ENCODE results near the gene SMIM28.

DNA sequence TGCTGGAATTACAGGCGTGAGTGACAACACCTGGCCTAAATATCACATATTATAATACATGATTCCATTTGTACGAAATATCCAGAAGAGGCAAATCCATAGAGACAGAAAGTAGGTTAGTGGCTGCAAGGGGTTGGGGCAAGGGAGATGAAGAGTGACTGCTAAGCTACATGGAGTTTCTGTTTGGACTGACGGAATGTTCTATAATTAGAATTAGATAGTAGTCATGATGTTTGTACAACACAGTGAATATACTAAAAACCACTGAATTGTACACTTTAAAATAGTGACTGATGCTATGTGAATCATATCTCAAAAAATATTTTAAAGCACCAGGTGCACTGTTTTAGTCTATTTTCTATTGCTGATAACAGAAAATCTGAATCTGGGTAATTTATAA lies 22.6 kb downstream of the SMIM28 start:
- TF ChIP-seq ZNF699 (CRISPR knock-in tag; IDR thresholded peaks at IDR 0.05; ENCODE audit: insufficient replicate concordance) (no peak), RAD21 (CRISPR knock-in tag; conservative IDR thresholded peaks at IDR 0.05 in 1 of 2, IDR thresholded peaks at IDR 0.05 in 1 of 2) (no peak), ZNF311 (CRISPR knock-in tag; IDR thresholded peaks at IDR 0.05) (no peak), POLR2A (conservative IDR thresholded peaks at IDR 0.05) (no peak), ETV6 (IDR thresholded peaks at IDR 0.05; ENCODE audit: borderline replicate concordance in 1 of 2, low read depth in 2 of 2, low read length in 1 of 2) (no peak), ETV6 (CRISPR knock-in tag; IDR thresholded peaks at IDR 0.05; ENCODE audit: borderline replicate concordance) (no peak), EP300 (IDR thresholded peaks at IDR 0.05; ENCODE audit: low read length) (no peak)
- TF ChIP-seq, protein P1, sequence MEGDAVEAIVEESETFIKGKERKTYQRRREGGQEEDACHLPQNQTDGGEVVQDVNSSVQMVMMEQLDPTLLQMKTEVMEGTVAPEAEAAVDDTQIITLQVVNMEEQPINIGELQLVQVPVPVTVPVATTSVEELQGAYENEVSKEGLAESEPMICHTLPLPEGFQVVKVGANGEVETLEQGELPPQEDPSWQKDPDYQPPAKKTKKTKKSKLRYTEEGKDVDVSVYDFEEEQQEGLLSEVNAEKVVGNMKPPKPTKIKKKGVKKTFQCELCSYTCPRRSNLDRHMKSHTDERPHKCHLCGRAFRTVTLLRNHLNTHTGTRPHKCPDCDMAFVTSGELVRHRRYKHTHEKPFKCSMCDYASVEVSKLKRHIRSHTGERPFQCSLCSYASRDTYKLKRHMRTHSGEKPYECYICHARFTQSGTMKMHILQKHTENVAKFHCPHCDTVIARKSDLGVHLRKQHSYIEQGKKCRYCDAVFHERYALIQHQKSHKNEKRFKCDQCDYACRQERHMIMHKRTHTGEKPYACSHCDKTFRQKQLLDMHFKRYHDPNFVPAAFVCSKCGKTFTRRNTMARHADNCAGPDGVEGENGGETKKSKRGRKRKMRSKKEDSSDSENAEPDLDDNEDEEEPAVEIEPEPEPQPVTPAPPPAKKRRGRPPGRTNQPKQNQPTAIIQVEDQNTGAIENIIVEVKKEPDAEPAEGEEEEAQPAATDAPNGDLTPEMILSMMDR (IDR thresholded peaks at IDR 0.05 in 2 of 3, conservative IDR thresholded peaks at IDR 0.05 in 1 of 3; ENCODE audit: insufficient read depth in 2 of 3, low read depth in 1 of 3, low read length in 3 of 3) = no peak
- TF ChIP-seq, protein P2, sequence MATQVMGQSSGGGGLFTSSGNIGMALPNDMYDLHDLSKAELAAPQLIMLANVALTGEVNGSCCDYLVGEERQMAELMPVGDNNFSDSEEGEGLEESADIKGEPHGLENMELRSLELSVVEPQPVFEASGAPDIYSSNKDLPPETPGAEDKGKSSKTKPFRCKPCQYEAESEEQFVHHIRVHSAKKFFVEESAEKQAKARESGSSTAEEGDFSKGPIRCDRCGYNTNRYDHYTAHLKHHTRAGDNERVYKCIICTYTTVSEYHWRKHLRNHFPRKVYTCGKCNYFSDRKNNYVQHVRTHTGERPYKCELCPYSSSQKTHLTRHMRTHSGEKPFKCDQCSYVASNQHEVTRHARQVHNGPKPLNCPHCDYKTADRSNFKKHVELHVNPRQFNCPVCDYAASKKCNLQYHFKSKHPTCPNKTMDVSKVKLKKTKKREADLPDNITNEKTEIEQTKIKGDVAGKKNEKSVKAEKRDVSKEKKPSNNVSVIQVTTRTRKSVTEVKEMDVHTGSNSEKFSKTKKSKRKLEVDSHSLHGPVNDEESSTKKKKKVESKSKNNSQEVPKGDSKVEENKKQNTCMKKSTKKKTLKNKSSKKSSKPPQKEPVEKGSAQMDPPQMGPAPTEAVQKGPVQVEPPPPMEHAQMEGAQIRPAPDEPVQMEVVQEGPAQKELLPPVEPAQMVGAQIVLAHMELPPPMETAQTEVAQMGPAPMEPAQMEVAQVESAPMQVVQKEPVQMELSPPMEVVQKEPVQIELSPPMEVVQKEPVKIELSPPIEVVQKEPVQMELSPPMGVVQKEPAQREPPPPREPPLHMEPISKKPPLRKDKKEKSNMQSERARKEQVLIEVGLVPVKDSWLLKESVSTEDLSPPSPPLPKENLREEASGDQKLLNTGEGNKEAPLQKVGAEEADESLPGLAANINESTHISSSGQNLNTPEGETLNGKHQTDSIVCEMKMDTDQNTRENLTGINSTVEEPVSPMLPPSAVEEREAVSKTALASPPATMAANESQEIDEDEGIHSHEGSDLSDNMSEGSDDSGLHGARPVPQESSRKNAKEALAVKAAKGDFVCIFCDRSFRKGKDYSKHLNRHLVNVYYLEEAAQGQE (IDR thresholded peaks at IDR 0.05; ENCODE audit: borderline replicate concordance) = no peak
- TF ChIP-seq, protein P2 (CRISPR knock-in tag; IDR thresholded peaks at IDR 0.05; ENCODE audit: low read depth) = no peak
- TF ChIP-seq, protein P3, sequence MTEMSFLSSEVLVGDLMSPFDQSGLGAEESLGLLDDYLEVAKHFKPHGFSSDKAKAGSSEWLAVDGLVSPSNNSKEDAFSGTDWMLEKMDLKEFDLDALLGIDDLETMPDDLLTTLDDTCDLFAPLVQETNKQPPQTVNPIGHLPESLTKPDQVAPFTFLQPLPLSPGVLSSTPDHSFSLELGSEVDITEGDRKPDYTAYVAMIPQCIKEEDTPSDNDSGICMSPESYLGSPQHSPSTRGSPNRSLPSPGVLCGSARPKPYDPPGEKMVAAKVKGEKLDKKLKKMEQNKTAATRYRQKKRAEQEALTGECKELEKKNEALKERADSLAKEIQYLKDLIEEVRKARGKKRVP (CRISPR knock-in tag; IDR thresholded peaks at IDR 0.05) = no peak
